Measurements from ENCODE around the gene SERINC1.

GRCh38 chr6:122401104-122401503 is 70.5 kb downstream of the SERINC1 start:
- TF ChIP-seq POLR2AphosphoS5 (IDR thresholded peaks at IDR 0.05): no peak
- TF ChIP-seq, protein P1, sequence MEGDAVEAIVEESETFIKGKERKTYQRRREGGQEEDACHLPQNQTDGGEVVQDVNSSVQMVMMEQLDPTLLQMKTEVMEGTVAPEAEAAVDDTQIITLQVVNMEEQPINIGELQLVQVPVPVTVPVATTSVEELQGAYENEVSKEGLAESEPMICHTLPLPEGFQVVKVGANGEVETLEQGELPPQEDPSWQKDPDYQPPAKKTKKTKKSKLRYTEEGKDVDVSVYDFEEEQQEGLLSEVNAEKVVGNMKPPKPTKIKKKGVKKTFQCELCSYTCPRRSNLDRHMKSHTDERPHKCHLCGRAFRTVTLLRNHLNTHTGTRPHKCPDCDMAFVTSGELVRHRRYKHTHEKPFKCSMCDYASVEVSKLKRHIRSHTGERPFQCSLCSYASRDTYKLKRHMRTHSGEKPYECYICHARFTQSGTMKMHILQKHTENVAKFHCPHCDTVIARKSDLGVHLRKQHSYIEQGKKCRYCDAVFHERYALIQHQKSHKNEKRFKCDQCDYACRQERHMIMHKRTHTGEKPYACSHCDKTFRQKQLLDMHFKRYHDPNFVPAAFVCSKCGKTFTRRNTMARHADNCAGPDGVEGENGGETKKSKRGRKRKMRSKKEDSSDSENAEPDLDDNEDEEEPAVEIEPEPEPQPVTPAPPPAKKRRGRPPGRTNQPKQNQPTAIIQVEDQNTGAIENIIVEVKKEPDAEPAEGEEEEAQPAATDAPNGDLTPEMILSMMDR (IDR thresholded peaks at IDR 0.05): no peak
- TF ChIP-seq POLR2A (IDR thresholded peaks at IDR 0.05): no peak

Data from breast epithelium (tissue), 3 donors.